GM11168 (cell line): ENCODE data around the gene HOXD3.

Experiments used
- in situ Hi-C: fragments of 300-500 bp; cut with MboI; formaldehyde crosslinking; loops from one replicate; pipeline ENCODE4 v1.12.0; 2022; ENCODE audit warnings: low sequenced_read_pairs; ENCODE audit not compliant: unreplicated experiment

Gene HOXD3

GRCh38 chr2:176146645-176147044, 10.5 kb upstream of the HOXD3 start:
- in situ Hi-C loops: loop anchor here (25.0 kb wide), 2 partner anchors 416 to 666 kb away; no protein-coding TSS in a partner anchor

GRCh38 chr2:176147210-176147799, 9.8 kb upstream of the HOXD3 start:
- in situ Hi-C loops: loop anchor here (25.0 kb wide), 2 partner anchors 415 to 665 kb away; no protein-coding TSS in a partner anchor

GRCh38 chr2:176147800-176148496, 9.2 kb upstream of the HOXD3 start:
- in situ Hi-C loops: loop anchor here (25.0 kb wide), 2 partner anchors 414 to 664 kb away; no protein-coding TSS in a partner anchor

GRCh38 chr2:176148751-176149421, 8.2 kb upstream of the HOXD3 start:
- in situ Hi-C loops: loop anchor here (25.0 kb wide), 2 partner anchors 413 to 663 kb away; no protein-coding TSS in a partner anchor

GRCh38 chr2:176149481-176149938, 7.6 kb upstream of the HOXD3 start:
- in situ Hi-C loops: loop anchor here (25.0 kb wide), 2 partner anchors 413 to 663 kb away; no protein-coding TSS in a partner anchor

GRCh38 chr2:176149939-176150583, 7.0 kb upstream of the HOXD3 start:
- in situ Hi-C loops: loop anchor here (25.0 kb wide), 2 partner anchors 412 to 662 kb away; no protein-coding TSS in a partner anchor

- in situ Hi-C loops: no loop called here
Measured at GRCh38 chr2:176150584-176151441, 6.3 kb upstream of the HOXD3 start.

GRCh38 chr2:176151442-176152287, 5.4 kb upstream of the HOXD3 start, which contains the start of gene HOXD4:
Gene HOXD4 (plus strand): TSS chr2:176151550. CDS start chr2:176151634, 84 bp downstream.
- in situ Hi-C loops: no loop called here

- in situ Hi-C loops: no loop called here
Measured at GRCh38 chr2:176152350-176153181, 4.5 kb upstream of the HOXD3 start.

GRCh38 chr2:176154576-176155252, 2.4 kb upstream of the HOXD3 start:
- in situ Hi-C loops: no loop called here

- in situ Hi-C loops: no loop called here
Measured at GRCh38 chr2:176155356-176156044, 1.6 kb upstream of the HOXD3 start.

- in situ Hi-C loops: no loop called here
Measured at GRCh38 chr2:176156301-176156806, 753 bp upstream of the HOXD3 start.

- in situ Hi-C loops: no loop called here
Measured at GRCh38 chr2:176157499-176158185, 535 bp downstream of the HOXD3 start.

GRCh38 chr2:176158186-176158591, 1.1 kb downstream of the HOXD3 start:
- in situ Hi-C loops: no loop called here

- in situ Hi-C loops: no loop called here
Measured at GRCh38 chr2:176158855-176159662, 2.0 kb downstream of the HOXD3 start.
